GM12878 (cell line): Measurements from ENCODE around the gene ATAD2B. TPM values are rescaled to one million over a fixed set of nuclear protein-coding genes. Genes with fewer than 3 reads are reported as not detected.

ENCODE experiments used
- BMI1 ChIP-seq: fragments of 450-650 bp; IDR thresholded peaks from 2 replicates; pipeline ENCODE4 v1.6.1; 2016; ENCODE audit warnings: mild to moderate bottlenecking, moderate library complexity, borderline replicate concordance
- EGR1 ChIP-seq, 2 experiments: IDR thresholded peaks; 1 replicate in 1 of 2; 2 replicates in 1 of 2; pipeline ENCODE4 v1.6.1; 2011 to 2012; ENCODE audit warnings: low read depth in 2 of 2, low read length in 2 of 2, borderline replicate concordance in 1 of 2, mild to moderate bottlenecking in 1 of 2, moderate library complexity in 1 of 2
- EP300 ChIP-seq, 2 experiments: fragments of 150-350 bp in 1 of 2; IDR thresholded peaks; 2 replicates each; pipeline ENCODE4 v1.6.1; 2011 to 2012; ENCODE audit warnings: low read depth in 2 of 2, low read length in 2 of 2, borderline replicate concordance in 1 of 2, improper control_type of control experiment in 1 of 2, inconsistent platforms in 1 of 2; ENCODE audit not compliant: control insufficient read depth in 1 of 2
- ESRRA ChIP-seq: IDR thresholded peaks from 2 replicates; pipeline ENCODE4 v1.6.1; 2012; ENCODE audit warnings: mild to moderate bottlenecking, low read length, improper control_type of control experiment
- HDAC2 ChIP-seq: fragments of 200-600 bp; sonication (generic); IDR thresholded peaks from 2 replicates; pipeline ENCODE4 v1.6.1; 2017
- NFYA ChIP-seq: IDR thresholded peaks from 2 replicates; pipeline ENCODE4 v1.6.1; 2011; ENCODE audit warnings: low read depth, mild to moderate bottlenecking, low read length, improper control_type of control experiment, borderline replicate concordance
- PML ChIP-seq: IDR thresholded peaks from 2 replicates; pipeline ENCODE4 v1.6.1; 2012; ENCODE audit warnings: low read length, inconsistent platforms
- POU2F2 ChIP-seq: IDR thresholded peaks from 3 replicates; pipeline ENCODE4 v1.6.1; 2011; ENCODE audit warnings: low read depth, mild to moderate bottlenecking, low read length, borderline replicate concordance
- SMARCA5 ChIP-seq: fragments of 450-650 bp; IDR thresholded peaks from 2 replicates; pipeline ENCODE4 v1.6.1; 2017; ENCODE audit warnings: mild to moderate bottlenecking
- polyA plus RNA-seq, 11 experiments: library from polyadenylated mRNA; depleted of rRNA in 4 of 11; unstranded in 6 of 11; stranded (reverse) in 5 of 11; fragments of >200 nt; fragmentation: Nextera tagmentation in 4 of 11; fragmentation: Illumina TruSeq in 1 of 11; extraction: Ambion mirVana in 4 of 11; extraction: Trizol in 1 of 11; gene quantifications; 1 replicate in 1 of 11; 2 replicates in 10 of 11; pipeline versions ENCODE4 v1.2.1 to v1.2.3, GENCODE V29; 2011 to 2016; ENCODE audit warnings: inconsistent platforms in 2 of 11, missing spikeins in 2 of 11, low read depth in 1 of 11
- total RNA-seq, 4 experiments: library from RNA; depleted of rRNA in 3 of 4; stranded (reverse); fragments of >200 nt in 3 of 4; fragmentation: Illumina TruSeq in 1 of 4; extraction: Trizol in 1 of 4; gene quantifications; 2 replicates each; pipeline versions ENCODE4 v1.2.1 to v1.2.3, GENCODE V29; 2013 to 2021
- TF ChIP-seq, protein P1 (sequence below): IDR thresholded peaks from 2 replicates; pipeline ENCODE4 v1.6.1; 2012; ENCODE audit warnings: low read depth, low read length, improper control_type of control experiment
- TF ChIP-seq, protein P2 (sequence below): fragments of 150-350 bp; IDR thresholded peaks from 2 replicates; pipeline ENCODE4 v1.6.1; 2016; ENCODE audit warnings: low read depth, low read length
- TF ChIP-seq, protein P3 (sequence below): IDR thresholded peaks from 2 replicates; pipeline ENCODE4 v1.6.1; 2012; ENCODE audit warnings: low read depth, low read length, improper control_type of control experiment
- TF ChIP-seq, protein P4 (sequence below): IDR thresholded peaks from 2 replicates; pipeline ENCODE4 v1.6.1; 2011; ENCODE audit warnings: borderline replicate concordance, low read depth, mild to moderate bottlenecking, moderate library complexity, mixed read lengths, low read length; ENCODE audit not compliant: insufficient read depth; ENCODE audit errors: extremely low read length
- TF ChIP-seq, protein P5 (sequence below): IDR thresholded peaks from 2 replicates; pipeline ENCODE4 v1.6.1; 2011; ENCODE audit warnings: borderline replicate concordance, low read depth, mild to moderate bottlenecking, moderate library complexity, low read length; ENCODE audit not compliant: insufficient read depth, poor library complexity, severe bottlenecking
- TF ChIP-seq, protein P6 (sequence below): fragments of 450-650 bp; IDR thresholded peaks from 2 replicates; pipeline ENCODE4 v1.6.1; 2017; ENCODE audit warnings: mild to moderate bottlenecking, moderate library complexity

ATAD2B gene
- total and polyA plus RNA-seq, 10 of the 15 experiments (the other 5 are each of a cell fraction or from before 2014, with no cell fraction given) = 3.6 to 29.9 (median 16.8) TPM

DNA sequence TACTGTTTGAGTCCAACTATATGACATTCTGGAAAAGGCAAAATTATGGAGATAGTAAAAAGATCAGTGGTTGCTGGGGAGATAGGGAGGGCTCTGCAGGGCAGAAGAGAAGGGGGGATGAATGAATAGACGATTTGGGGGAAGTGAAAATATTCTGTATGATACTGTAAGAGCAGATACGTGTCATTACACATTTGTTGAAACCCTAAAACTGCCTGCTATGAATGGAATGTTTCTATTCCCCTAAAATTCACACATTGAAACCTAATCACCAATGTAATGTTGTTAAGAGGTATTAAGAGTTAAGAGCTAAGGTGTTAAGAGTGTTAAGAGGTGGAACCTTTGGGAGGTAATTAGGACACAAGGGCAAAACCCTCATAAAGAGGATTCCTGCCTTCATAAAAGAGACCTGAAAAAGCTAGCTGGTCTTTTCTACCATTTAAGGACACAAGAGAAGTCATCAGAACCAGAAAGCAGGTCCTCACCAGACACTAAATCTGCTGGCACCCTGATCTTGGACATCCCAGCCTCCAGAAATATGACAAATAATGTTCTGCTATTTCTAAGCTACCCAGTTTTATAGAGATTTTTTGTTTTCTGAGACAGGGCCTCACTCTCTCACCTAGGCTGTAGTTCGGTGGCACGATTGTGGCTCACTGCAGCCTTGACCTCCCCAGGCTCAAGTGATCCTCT is 76.2 kb downstream of the ATAD2B start (continued):
- TF ChIP-seq, protein P1, sequence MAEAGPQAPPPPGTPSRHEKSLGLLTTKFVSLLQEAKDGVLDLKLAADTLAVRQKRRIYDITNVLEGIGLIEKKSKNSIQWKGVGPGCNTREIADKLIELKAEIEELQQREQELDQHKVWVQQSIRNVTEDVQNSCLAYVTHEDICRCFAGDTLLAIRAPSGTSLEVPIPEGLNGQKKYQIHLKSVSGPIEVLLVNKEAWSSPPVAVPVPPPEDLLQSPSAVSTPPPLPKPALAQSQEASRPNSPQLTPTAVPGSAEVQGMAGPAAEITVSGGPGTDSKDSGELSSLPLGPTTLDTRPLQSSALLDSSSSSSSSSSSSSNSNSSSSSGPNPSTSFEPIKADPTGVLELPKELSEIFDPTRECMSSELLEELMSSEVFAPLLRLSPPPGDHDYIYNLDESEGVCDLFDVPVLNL = no peak
- no peak for TF ChIP-seq PML
- no peak for TF ChIP-seq EGR1 (IDR thresholded peaks at IDR 0.05; ENCODE audit: borderline replicate concordance in 1 of 2, low read depth in 2 of 2, low read length in 2 of 2)
- TF ChIP-seq, protein P2, sequence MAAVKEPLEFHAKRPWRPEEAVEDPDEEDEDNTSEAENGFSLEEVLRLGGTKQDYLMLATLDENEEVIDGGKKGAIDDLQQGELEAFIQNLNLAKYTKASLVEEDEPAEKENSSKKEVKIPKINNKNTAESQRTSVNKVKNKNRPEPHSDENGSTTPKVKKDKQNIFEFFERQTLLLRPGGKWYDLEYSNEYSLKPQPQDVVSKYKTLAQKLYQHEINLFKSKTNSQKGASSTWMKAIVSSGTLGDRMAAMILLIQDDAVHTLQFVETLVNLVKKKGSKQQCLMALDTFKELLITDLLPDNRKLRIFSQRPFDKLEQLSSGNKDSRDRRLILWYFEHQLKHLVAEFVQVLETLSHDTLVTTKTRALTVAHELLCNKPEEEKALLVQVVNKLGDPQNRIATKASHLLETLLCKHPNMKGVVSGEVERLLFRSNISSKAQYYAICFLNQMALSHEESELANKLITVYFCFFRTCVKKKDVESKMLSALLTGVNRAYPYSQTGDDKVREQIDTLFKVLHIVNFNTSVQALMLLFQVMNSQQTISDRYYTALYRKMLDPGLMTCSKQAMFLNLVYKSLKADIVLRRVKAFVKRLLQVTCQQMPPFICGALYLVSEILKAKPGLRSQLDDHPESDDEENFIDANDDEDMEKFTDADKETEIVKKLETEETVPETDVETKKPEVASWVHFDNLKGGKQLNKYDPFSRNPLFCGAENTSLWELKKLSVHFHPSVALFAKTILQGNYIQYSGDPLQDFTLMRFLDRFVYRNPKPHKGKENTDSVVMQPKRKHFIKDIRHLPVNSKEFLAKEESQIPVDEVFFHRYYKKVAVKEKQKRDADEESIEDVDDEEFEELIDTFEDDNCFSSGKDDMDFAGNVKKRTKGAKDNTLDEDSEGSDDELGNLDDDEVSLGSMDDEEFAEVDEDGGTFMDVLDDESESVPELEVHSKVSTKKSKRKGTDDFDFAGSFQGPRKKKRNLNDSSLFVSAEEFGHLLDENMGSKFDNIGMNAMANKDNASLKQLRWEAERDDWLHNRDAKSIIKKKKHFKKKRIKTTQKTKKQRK = no peak
- TF ChIP-seq, protein P3, sequence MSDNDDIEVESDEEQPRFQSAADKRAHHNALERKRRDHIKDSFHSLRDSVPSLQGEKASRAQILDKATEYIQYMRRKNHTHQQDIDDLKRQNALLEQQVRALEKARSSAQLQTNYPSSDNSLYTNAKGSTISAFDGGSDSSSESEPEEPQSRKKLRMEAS = no peak
- no peak for TF ChIP-seq HDAC2
- no peak for TF ChIP-seq ESRRA
- no peak for TF ChIP-seq NFYA
- peak; percentile 53; the same call in 1 of the 2 replicates for TF ChIP-seq BMI1
- no peak for TF ChIP-seq POU2F2
- TF ChIP-seq SMARCA5 = peak; percentile 29; the same call in 1 of the 2 replicates
- TF ChIP-seq, protein P4, sequence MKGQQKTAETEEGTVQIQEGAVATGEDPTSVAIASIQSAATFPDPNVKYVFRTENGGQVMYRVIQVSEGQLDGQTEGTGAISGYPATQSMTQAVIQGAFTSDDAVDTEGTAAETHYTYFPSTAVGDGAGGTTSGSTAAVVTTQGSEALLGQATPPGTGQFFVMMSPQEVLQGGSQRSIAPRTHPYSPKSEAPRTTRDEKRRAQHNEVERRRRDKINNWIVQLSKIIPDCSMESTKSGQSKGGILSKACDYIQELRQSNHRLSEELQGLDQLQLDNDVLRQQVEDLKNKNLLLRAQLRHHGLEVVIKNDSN = no peak
- TF ChIP-seq, protein P5, sequence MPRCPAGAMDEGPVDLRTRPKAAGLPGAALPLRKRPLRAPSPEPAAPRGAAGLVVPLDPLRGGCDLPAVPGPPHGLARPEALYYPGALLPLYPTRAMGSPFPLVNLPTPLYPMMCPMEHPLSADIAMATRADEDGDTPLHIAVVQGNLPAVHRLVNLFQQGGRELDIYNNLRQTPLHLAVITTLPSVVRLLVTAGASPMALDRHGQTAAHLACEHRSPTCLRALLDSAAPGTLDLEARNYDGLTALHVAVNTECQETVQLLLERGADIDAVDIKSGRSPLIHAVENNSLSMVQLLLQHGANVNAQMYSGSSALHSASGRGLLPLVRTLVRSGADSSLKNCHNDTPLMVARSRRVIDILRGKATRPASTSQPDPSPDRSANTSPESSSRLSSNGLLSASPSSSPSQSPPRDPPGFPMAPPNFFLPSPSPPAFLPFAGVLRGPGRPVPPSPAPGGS = no peak
- TF ChIP-seq, protein P6, sequence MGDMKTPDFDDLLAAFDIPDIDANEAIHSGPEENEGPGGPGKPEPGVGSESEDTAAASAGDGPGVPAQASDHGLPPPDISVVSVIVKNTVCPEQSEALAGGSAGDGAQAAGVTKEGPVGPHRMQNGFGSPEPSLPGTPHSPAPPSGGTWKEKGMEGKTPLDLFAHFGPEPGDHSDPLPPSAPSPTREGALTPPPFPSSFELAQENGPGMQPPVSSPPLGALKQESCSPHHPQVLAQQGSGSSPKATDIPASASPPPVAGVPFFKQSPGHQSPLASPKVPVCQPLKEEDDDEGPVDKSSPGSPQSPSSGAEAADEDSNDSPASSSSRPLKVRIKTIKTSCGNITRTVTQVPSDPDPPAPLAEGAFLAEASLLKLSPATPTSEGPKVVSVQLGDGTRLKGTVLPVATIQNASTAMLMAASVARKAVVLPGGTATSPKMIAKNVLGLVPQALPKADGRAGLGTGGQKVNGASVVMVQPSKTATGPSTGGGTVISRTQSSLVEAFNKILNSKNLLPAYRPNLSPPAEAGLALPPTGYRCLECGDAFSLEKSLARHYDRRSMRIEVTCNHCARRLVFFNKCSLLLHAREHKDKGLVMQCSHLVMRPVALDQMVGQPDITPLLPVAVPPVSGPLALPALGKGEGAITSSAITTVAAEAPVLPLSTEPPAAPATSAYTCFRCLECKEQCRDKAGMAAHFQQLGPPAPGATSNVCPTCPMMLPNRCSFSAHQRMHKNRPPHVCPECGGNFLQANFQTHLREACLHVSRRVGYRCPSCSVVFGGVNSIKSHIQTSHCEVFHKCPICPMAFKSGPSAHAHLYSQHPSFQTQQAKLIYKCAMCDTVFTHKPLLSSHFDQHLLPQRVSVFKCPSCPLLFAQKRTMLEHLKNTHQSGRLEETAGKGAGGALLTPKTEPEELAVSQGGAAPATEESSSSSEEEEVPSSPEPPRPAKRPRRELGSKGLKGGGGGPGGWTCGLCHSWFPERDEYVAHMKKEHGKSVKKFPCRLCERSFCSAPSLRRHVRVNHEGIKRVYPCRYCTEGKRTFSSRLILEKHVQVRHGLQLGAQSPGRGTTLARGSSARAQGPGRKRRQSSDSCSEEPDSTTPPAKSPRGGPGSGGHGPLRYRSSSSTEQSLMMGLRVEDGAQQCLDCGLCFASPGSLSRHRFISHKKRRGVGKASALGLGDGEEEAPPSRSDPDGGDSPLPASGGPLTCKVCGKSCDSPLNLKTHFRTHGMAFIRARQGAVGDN = no peak
- peak in 1 of 2 experiments; percentile 81; a peak in 2 of 4 replicates for TF ChIP-seq EP300 (IDR thresholded peaks at IDR 0.05; ENCODE audit: borderline replicate concordance in 1 of 2, control insufficient read depth in 1 of 2, low read depth in 2 of 2, low read length in 2 of 2)
